ENCODE data around the gene NSL1. TPM values are rescaled to one million over a fixed set of nuclear protein-coding genes. Genes with fewer than 3 reads are reported as not detected.

The NSL1 gene
- total and polyA plus RNA-seq, 3 donors from 2014 or later, result 29.3 to 52.7 (median 50.0) TPM

- Histone ChIP-seq H3K36me3 (ENCODE audit: low read depth, missing control alignments) (no peaks in the 10 kb centered on the region), H3K4me3 (no peak overlapping the region), H3K27ac (no peak overlapping the region), H3K4me1 (peaks cover 6% of the 10 kb centered on the region), H3K27me3 (no peaks in the 10 kb centered on the region), H3K9me3 (no peaks in the 10 kb centered on the region)
- TF ChIP-seq CTCF (IDR thresholded peaks at IDR 0.05), result no peak
- TF ChIP-seq POLR2A (IDR thresholded peaks at IDR 0.05), result no peak
- DNase-seq, result no peak
- WGBS, 2 donors, result 85 to 89% methylated on average over 2 of the region's 2 CpGs
- intact Hi-C loops (cut with DNase I; ENCODE audit: low total_unique reads), result no loop called here
These were observed 29.4 kb upstream of the NSL1 start for GRCh38 chr1:212820969-212821368.

- Histone ChIP-seq H3K27me3 (no peaks in the 10 kb centered on the region), H3K4me3 (no peak overlapping the region), H3K27ac (no peak overlapping the region), H3K4me1 (peaks cover 6% of the 10 kb centered on the region), H3K36me3 (ENCODE audit: low read depth, missing control alignments) (no peaks in the 10 kb centered on the region), H3K9me3 (no peaks in the 10 kb centered on the region)
- WGBS, 2 donors, result 20 to 37% methylated on average over 5 of the region's 5 CpGs
- DNase-seq, result no peak
- intact Hi-C loops (cut with DNase I; ENCODE audit: low total_unique reads), result no loop called here
- TF ChIP-seq CTCF (IDR thresholded peaks at IDR 0.05) (no peak), POLR2A (IDR thresholded peaks at IDR 0.05) (no peak)
These were observed 28.1 kb upstream of the NSL1 start for GRCh38 chr1:212819726-212820125.

- Histone ChIP-seq H3K4me1 (peaks cover 6% of the 10 kb centered on the region), H3K27me3 (no peaks in the 10 kb centered on the region), H3K9me3 (no peaks in the 10 kb centered on the region), H3K36me3 (ENCODE audit: low read depth, missing control alignments) (no peaks in the 10 kb centered on the region), H3K4me3 (no peak overlapping the region), H3K27ac (no peak overlapping the region)
- DNase-seq, result no peak
- TF ChIP-seq CTCF (IDR thresholded peaks at IDR 0.05), result no peak
- TF ChIP-seq POLR2A (IDR thresholded peaks at IDR 0.05), result no peak
- intact Hi-C loops (cut with DNase I; ENCODE audit: low total_unique reads), result no loop called here
- WGBS, 2 donors, result 78 to 84% methylated on average over 3 of the region's 3 CpGs
These were observed 25.1 kb upstream of the NSL1 start for GRCh38 chr1:212816567-212817278.

GRCh38 chr1:212814537-212815334 is 23.2 kb upstream of the NSL1 start:
- Histone ChIP-seq H3K4me3 (no peak overlapping the region), H3K9me3 (no peaks in the 10 kb centered on the region), H3K27me3 (no peaks in the 10 kb centered on the region), H3K27ac (no peak overlapping the region), H3K4me1 (peaks cover 6% of the 10 kb centered on the region), H3K36me3 (ENCODE audit: low read depth, missing control alignments) (no peaks in the 10 kb centered on the region)
- 61 to 73% methylated on average over 5 of the region's 5 CpGs for WGBS, 2 donors
- DNase-seq, result peak; percentile 34
- intact Hi-C loops (cut with DNase I; ENCODE audit: low total_unique reads), result no loop called here
- TF ChIP-seq CTCF (IDR thresholded peaks at IDR 0.05), result peak in 2 of 3 experiments; percentile 29 to 47
- TF ChIP-seq POLR2A (IDR thresholded peaks at IDR 0.05), result no peak

Data from testis (tissue), 3 donors.